ENCODE data around the gene RRAS2.
"Not testable (repeated sequence)": the region's sequence is repeated elsewhere in the genome, so short reads cannot be mapped to it uniquely, and the experiment has no call there.

The RRAS2 gene

DNA sequence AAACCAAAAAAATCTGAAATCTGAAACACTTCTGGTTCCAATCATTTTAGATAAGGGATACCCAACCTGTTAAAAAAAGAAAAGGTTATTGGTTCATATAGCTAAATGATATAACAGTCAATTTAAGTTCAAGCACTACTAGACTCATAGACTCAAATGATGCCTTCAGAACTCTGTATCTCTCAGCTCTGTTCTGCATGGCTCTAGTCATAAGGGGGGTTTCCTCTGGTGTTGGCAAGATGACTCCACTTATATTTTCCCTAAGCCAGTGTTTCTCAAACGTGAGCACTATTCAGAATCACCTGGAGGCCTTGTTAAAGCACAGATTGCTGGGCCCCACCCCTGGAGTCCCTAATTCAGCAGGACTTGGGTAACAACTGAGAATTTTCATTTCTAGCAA lies 11.5 kb upstream of the RRAS2 start:
- no peak for DNase-seq

DNA sequence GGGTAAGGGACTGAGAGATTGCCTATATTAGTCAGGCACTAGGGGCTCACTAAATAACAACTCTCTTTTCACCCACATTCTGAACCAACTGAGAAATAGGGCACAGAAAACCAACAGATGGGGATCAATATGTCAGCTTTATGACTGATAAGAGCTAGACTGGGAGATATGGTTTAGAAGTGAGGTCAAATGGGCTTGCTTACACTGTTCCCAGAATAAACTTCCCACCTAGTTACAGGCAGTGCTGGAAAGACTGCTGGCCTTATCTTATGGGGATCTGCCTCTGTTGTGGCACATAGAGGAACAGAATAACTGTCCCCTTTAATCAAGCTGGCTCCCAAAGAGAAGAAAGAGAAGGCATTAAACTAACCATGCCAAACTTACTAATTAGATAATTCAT lies 10.6 kb upstream of the RRAS2 start:
- DNase-seq = no peak

DNA sequence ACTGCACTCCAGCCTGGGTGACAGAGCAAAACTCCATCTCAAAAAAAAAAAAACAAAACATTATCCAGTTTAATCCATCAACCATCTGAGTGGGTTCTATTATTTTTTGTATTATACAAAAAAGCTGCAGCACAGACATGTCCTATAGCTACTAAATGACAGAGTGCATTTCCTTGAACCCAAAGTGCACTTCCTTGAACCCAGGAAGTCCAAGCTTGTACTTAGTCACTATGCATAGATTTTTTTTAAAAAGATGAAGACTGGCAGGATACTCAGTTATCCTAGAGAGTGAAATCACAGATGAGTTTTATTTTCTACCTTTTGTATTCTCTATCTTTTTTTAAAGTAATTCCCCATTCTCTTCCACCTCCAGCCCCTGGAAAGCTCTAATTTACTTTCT lies 8.0 kb upstream of the RRAS2 start:
- DNase-seq = no peak

DNA sequence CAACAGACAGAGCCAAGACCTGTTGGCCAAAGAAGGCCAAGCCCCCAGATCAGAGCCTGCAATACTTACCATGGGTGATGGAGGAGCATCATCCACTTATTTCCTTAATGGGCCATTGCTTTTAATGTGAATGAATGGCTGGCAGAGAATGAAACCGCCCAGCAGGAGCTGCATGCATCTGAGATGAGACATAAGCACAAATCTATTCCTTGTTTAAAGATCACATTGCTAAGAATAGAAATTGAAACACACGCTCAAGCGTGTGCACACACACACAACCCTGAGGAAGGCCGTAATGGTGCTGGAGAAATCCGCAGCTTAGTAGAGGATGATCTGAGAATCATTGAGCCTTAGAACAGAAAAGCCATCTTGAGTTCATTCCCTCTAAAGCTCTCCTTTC lies 5.3 kb upstream of the RRAS2 start:
- DNase-seq = no peak

DNA sequence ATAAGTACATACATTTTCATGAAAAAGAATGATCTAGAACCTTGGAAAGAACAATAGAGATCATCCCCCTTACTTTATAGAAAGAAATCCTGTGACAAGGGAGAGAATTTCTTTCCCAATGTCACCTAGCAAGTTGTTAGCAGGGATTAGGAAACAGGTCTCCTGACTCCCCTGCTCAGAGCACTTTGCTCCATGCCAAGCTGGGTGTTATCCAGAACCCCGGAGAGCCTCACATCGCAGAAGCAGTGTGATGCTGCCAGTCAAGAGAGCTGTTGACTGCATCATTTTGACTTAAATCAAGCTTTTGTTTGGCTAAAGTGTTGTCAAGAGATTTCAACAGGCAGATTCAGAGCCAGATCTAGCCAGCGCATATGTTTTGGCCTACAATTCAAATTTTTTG lies 3.6 kb upstream of the RRAS2 start:
- no peak for DNase-seq

DNA sequence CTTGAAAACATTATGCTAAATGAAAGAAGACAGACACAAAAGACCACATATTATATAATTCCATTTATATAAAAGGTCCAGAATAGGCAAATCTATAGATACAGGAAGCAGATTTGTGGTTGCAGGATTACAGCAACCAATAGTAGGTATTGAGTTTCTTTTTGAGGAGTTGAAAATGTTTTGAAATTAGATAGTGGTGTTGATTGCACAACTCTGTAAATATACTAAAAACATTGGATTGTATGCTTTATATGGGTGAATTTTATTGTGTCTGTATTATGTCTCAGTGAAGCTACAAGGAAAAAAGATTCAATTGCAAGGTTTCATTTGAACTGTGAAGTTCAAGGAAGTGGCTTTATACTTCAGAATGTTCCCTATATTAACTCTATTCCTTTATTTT lies 3.0 kb upstream of the RRAS2 start:
- no peak for DNase-seq

DNA sequence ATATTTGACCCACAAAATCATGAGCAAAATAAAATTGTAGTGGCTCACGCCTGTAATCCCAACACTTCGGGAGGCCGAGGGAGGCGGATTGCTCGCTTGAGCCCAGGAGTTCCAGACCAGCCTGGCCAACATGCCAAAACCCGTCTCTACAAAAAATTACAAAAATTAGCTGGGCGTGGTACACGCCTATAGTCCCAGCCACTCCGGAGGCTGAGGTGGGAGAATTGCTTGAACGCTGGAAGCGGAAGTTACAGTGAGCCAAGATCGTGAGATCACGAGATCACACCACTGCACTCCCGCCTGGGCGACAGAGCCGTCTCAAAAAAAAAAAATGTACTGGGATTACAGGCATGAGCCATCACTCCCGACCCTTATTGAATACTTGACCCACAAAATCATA lies 2.0 kb upstream of the RRAS2 start:
- no peak for DNase-seq

DNA sequence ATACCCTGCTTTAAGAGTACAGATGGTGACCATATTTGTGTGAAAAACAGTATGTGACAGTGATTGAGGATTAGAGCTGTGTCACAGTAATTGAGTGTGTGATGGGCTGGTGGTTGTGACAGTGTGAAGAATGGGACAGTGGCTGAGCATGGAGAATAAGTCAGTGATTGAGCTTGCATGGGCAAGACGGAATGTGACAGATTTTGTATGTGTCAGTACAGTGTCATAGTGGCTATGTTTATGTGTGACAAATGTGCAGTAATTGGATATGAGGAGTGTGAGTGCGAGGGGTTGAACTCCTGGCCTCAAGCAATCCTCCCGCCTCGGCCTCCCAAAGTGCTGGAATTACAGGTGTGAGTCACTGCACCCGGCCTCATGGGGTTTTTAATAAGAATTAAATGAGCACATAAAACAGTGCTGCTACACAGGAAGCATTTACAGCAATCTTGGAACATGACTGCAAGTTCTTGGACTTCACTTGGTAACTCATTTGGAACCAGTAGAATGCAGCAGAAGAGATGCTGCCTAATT lies 583 bp upstream of the RRAS2 start:
- DNase-seq = no peak

DNA sequence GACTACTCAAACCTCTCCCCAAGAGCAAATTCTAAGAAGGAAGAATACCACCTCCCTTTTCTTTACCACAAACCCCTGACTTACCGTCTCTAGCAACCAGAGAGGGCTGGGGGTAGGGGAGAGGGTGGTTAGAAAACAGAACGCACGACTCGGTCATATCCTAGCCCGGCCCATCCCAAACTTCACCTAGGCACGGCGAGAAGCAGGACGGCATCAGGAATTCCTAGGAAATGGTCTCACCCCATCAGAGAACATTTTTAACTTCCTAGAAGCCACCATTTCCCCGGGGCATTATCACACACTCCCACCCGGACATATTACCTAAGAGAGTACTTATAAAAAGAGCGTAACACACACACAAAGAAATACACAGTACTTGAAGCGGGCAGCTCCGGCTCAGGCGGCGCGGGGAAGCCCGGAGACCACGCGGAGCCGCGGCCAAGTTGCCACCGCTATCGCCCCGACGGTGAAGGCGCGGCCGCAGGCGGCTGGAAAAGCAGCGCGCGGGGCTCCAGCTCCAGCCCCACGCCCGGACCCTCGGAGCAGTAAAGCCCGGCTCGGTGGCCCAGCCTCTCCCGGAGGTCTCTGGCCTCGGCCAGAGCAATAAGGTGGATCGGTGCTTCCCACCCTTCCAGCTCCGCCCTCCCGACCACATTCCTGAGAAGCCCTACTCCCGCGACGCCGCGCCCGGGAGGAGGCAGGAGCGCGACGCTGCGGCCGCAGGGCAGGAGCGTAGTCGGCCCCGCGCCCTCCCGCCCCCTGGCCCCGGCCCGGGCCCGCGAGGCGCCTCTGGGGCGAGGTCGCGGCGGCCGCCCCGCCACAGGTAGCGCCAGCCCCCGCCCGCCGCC lies 878 bp downstream of the RRAS2 start:
- no peak for DNase-seq

DNA sequence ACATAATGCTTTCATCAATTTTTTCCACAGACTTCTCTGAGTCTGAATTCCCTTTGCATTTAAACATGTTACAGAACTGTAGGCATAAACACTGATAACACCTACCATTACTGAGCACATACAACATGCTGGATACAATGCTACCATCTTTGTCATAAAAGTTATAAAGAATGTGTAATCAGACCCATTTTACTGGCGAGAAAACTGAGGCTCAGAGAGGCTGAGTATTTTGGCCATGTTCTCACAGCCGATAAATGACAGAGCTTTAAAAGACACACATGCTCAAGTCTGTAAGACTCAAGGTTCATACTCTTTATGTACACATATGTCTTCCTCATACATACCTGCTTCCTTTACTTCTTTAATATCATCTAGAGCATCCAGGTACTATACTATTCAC lies 2.6 kb downstream of the RRAS2 start:
- no peak for DNase-seq

DNA sequence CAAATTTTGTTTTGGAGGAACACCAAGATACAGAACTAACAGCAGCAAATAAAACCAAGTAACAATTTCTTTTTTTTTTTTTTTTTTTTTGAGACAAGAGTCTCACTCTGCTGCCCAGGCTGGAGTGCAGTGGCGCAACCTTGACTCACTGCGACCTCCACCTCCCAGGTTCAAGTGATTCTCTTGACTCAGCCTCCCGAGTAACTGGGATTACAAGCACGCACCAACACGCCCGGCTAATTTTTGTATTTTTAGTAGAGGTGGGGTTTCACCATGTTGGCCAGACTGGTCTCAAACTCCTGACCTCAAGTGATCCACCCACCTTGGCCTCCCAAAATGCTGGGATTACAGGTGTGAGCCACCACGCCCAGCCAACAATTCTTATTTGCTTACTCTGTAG lies 4.4 kb downstream of the RRAS2 start:
- not testable (repeated sequence) for DNase-seq

DNA sequence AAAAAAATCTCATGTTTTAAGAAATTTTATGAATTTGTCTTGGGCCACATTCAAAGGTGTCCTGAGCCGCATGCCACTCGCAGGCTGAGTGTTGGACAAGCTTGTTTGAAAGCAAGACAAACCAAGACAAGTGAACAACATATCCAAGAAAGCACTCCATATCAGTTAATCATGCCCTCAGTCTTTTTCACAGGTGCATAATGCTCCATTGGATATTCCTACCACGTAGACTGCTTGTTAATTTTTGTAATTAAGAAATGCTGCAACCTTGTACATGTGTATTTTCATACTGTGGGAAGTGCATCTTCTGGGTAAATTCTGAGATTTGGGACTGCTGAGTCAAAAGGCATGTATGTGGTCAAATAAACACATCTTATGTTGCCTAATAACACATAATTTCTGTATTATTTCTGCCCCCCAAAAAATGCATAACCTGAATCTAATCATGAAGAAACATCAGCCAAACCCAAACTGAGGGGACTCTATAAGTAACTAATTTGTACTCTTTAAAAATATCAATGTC lies 8.2 kb downstream of the RRAS2 start:
- no peak for DNase-seq

DNA sequence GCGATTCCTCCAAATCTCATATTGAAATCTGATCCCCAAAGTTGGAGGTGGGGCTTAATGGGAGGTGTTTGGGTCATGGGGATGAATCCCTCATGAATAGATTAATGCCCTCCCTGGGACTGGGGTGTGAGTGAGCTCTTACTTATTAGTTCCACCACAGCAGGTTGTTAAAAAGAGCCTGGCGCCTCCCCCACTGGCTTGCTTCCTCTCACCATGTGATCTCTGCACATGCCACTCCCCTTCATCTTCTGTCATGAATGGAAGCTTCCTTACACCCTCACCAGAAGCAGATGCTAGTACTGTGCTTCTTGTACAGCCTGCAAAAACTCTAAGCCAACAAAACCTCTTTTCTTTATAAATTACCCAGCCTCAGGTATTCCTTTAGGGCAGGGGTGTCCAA lies 8.8 kb downstream of the RRAS2 start:
- no peak for DNase-seq

DNA sequence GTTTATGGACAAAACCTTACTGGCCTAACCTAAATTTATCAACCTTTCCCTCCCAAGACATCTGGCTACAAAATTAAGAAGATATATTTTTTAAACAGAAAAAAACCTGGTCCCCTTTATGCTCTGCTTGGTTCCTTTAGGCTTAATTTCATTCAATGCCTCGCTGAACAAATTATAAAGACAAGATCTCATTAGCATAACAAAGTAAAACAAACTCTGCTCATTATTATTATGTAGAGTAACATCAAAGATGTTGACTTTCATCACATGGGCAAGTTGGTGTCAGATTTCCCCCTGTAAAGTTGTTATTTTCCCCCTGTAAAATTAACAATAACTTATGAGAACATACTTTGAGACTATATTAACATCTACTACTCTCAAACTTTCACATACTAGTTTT lies 11.0 kb downstream of the RRAS2 start:
- DNase-seq = no peak

DNA sequence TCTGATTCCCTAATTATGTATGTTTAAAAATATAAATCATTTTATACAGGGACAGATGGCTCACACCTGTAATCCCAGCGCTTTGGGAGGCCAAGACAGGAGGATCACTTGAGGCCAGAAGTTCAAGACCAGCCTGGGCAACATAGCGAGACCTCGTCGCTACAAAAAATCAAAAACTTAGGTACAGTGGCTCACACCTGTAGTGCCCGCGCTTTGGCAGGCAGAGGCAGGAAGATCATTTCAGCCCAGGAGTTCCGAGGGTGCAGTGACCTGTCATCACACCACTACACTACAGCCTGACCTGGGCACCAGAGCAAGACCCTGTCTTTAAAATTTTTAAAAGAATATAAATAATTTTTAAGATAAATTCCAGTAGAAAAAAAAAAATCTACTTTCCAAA lies 11.5 kb downstream of the RRAS2 start:
- DNase-seq = no peak

DNA sequence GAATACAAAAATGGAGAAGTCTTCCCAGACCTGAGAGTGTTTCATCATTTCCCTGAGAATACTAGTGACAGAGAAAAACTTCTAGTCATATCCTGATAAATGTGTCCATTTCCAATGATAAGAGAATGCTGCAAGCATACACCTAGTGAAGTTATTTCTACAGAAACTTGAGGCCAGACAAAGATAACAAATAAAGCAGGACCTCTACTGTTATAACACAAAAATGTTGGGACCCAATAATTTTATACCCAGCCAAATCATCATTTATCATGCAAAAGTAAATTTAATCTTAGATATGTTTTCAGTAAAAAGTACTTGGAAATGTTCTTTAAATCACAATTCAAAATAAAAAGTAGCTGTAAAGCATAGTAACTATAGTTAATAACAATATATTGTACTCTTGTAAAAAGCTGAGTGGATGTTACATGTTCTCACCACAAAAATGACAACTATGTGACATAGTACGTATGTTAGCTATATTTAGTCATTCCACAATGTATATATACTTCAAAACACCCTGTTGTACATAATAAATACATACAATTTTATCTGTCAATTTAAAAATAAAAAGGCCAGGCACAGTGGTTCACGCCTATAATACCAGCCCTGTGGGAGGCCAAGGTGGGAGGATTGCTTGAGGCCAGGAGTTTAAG lies 12.6 kb downstream of the RRAS2 start:
- no peak for DNase-seq

DNA sequence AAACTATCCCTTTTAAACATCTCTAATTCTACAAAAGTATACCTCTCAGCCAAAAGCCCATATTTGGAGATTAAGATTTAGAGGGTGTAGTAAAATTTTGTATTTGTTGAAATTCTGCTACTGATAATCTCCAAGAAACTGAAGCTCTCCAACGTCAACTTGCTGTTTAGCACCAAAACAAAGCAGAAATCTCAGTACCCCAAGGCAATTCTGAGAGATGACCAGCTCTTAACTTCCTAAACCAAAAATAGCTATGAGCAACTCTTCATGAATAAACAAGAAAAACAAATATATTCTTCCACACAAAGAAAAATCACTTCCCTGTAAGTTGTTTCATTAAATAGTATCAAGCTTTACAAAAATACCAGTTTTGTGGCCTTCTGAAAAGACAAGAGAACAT lies 13.3 kb downstream of the RRAS2 start:
- no peak for DNase-seq

DNA sequence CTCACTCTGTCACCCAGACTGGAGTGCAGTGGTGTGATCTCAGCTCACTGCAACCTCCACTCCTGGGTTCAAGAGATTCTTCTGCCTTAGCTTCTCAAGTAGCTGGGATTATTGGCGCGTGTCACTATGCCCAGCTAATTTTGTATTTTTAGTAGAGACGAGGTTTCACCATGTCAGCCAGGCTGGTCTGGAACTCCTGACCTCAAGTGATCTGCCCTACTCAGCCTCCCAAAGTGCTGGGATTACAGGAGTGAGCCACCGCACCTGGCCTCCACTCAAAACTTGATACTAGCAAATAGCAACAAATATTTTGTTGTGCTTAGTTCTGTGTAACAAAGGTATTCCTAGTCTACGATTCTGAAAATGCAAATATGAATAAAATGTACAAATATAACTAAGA lies 14.0 kb downstream of the RRAS2 start:
- not testable (repeated sequence) for DNase-seq

DNA sequence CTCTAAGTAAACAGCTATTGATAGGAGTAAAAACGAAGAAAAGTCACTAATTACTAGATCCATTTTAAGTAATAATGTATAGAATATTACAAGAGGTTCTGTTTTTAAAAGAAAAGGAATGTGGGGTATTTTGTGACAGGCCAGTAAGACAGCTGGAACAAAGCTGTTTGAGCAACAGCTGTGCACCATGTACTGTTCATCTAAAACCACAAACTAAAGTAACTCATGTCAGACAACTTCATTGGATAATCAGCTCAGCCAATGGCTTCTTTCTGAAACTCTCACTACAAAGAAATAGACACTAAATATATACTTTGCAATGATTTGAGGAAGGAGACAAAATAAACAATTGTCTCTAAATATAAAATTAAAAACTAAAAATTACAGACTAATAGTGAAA lies 16.1 kb downstream of the RRAS2 start:
- no peak for DNase-seq

DNA sequence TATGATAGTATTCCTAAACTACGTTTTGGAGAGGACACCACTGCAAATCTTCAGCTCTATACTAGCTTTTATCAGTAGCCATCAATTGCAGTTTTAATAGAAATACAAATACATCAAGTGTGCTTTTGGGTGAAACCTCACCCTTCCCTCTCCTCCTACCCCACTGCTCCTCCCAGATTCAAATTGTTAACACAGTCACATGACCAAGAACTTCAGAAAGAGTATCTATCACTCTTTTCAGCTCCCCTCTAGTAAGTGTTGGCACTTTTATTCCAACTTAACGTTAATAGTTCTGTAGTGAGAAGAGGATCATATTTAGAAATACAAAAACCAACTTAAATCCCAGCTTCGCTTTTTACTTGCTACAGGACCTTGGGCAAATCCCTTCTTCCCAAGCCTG lies 17.0 kb downstream of the RRAS2 start:
- no peak for DNase-seq

DNA sequence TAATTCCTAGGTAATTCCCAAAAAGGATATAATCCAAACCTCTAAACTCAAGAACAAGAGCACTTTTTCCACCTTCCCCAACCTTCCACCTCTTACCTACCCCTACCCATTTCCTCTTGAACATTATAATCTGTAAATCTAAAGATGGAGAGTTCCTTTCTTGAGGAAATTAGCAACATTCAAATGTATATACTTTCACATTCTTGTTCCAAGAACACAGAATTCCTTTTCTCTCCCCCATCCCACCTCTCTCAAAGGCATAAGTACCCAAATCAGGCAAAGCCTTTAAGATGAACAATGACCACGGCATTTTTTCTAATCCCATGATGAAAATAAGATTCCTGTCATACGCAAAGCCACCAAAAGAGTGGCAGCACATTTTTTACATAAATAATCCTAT lies 18.3 kb downstream of the RRAS2 start:
- DNase-seq = no peak

DNA sequence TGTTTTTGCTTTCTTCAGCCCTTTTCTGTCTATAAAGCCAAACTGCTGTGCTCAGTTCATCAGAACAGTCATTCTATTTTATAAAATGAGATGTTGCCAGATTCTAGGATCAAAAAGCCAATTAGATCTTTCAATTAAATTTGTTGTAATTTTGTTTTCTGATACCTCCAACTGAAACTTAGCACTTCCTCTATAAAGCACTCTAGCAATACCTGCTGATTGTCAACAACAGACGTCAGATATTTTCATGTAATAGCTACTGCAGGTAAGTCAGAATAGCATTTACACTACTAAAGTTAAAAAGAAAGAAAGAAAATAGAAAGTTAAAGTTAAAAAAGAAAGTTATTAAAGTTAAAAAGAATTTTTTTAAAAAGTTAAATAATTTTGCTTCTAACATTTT lies 19.6 kb downstream of the RRAS2 start:
- DNase-seq = no peak

DNA sequence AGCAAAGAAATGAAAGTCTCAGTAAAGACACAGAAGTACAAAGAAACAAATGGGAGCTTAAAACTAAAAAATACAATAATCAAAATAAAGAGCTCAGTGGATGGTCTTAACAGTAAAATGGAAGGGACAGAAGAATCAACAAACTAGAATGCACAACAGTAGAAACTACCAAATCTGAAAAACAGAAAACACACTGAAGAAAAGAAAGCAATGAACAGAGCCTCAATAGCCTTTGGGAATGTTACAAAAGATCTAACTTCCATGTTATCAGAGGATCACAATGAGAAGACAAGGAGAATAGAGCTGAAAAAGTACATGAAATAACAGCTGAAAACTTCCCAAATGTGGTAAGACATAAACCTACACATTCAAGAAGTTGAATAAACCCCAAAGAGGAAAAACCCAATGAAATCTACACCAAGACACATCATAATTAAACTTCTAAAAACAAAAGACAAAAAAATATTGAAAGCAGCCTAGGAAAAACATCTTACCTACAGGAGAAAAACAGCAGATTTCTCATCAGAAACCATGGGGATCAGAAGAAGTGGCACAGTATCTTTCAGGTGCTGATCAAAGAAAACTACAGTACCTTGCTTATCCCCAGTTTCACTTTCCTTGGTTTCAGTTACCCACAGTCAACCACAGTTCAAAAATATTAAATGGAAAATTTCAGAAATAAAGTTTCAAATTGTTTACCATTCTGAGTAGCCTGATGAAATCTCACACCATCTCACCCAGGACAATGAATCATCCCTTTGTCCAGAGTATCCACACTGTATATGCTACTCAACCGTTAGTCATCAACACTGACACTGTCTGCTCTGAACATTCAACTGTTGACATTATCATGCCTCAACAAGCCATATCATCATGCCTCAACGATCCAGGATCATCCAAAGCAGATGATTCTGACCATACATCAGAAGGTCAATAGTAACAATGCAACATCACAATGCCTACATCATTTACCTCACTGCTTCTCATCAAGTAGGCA lies 22.2 kb downstream of the RRAS2 start:
- no peak for DNase-seq

All from NCI-H1436 (cell line).